HG03064 (cell line): ENCODE results near the gene COL28A1.
"Not testable (repeated sequence)": the region's sequence is repeated elsewhere in the genome, so short reads cannot be mapped to it uniquely, and the experiment has no call there.

Experiments
- ATAC-seq: cut with Tn5 transposase; IDR thresholded peaks from one replicate; pipeline ENCODE4 v1.9.1; 2021; ENCODE audit warnings: low read depth; ENCODE audit not compliant: unreplicated experiment

The COL28A1 gene

DNA sequence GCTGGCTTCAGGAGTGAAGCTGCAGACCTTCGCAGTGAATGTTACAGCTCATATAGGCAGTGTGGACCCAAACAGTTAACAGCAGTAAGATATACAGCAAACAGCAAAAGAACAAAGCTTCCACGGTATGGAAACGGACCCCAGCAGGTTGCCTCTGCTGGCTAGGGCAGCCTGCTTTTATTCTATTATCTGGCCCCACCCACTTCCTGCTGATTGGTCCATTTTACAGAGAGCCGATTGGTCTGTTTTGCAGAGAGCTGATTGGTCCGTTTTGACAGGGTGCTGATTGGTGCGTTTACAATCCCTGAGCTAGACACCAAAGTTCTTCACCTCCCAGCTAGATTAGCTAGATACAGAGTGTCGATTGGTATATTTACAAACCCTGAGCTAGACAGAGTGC is 58.0 kb downstream of the COL28A1 start:
- not testable (repeated sequence) for ATAC-seq

DNA sequence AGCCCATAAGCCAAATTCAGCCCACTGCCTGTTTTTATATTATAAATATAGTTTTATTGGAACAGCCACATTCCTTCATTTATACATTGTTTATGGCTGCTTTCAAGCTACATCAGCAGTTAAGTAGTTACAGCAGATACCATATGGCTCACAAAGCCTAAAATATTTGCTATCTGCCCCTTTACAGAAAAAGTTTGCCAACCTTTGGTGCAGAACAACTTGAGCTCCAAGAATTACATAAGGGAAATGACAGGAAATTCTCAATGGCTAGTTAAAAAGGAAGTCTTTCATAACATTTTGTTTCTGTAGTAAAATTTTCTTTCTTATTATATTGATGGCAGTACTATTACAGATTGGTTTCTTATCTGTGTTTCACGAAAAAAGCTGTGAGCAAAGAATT is 59.3 kb downstream of the COL28A1 start:
- ATAC-seq, result no peak

DNA sequence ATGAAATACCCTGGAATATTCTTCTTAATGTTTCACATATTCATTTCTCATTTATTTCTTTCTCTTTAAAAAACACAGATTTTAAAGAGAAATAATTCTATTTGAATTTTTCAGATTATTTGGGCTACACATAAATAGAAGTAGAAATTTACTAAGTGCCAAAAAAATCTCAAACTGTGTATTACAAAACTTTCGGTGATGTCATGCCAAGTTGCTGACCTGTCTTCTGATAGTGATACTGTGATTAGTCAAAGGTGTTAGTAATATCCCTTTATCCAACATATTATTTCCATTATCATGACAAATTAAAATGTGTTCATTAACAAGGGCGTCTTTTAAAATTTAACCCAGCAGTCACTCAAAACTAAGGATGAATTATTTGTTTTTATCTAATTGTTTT is 60.1 kb downstream of the COL28A1 start:
- ATAC-seq, result no peak

DNA sequence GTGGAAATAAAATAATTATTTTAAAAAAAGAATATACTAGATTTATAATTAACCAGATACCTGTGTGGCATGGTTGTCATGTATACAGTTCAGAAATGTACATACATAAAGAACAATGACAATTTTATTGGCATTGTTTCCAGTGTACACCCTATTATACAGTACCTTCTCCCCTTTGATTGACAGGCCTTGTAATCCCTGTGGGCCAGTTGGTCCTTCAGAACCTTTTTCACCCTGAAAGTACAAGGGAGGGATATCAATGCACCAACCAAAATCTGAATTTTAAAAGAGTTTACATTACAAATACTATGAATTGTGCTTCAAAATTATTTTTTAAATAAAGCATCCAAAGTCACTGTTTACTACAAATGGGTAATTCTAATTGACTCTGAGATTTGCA is 61.2 kb downstream of the COL28A1 start:
- no peak for ATAC-seq

DNA sequence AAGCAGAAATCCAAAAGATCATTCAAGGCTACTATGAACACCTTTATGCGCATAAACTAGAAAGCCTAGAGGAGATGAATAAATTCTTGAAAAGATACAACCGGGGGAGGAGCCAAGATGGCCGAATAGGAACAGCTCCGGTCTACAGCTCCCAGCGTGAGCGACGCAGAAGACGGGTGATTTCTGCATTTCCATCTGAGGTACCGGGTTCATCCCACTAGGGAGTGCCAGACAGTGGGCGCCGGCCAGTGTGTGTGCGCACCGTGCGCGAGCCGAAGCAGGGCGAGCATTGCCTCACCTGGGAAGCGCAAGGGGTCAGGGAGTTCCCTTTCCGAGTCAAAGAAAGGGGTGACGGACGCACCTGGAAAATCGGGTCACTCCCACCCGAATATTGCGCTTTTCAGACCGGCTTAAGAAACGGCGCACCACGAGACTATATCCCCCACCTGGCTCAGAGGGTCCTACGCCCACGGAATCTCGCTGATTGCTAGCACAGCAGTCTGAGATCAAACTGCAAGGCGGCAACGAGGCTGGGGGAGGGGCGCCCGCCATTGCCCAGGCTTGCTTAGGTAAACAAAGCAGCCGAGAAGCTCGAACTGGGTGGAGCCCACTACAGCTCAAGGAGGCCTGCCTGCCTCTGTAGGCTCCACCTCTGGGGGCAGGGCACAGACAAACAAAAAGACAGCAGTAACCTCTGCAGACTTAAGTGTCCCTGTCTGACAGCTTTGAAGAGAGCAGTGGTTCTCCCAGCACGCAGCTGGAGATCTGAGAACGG is 70.5 kb downstream of the COL28A1 start:
- ATAC-seq, result not testable (repeated sequence)

DNA sequence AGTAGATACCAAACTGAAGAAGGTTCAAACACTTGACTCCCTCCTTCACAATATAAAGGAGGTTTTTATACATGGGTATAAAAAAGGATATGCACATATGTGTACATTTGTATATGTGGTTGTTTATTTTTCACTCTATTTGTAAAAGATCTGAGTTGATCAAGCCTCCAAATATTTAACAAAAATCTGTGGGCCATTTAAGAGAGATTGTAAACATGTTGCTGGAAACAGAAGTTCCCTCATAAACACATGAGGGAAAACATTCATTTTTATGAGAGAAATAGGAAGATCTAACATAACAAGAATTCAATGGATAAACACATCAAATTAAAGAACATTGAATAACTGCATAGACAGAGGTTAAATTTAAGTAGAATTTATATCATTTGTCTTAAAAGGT is 81.7 kb downstream of the COL28A1 start:
- no peak for ATAC-seq

DNA sequence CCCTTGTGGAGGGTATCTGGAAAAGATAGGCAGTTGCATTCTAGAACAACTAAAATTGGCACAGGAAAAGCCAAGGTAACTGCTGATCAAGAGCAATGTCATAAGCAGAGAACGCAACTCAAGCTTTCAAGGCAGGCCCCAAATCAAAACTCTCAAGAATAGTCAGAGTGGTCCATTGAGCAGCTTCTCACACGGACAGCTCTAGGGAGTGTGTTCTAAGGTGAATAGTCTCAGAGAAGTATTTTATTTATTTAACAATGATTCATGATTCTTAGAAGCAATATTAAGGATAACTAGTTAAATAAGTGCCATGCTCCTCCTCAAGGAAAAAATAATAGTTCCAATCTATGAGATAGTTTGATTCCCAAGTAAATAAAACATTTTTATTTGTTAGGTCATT is 83.0 kb downstream of the COL28A1 start:
- ATAC-seq, result no peak

DNA sequence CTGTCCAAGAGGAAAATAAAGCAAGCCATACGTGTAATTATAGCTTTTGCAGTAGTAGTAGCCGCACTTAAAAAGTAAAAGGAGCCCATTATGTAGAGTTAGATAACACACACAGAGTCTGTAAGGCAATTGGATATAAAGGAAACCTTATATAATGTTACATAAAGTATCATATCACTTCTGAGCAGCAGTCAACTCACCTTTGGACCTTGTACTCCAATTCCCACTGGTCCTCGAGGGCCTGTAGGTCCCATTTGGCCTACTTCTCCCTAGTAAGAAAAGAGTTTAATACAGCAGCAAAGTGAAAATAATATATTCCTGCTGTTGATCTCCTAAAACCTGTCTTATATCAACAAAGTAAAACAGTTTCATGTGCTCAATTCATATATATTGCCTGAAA is 83.6 kb downstream of the COL28A1 start:
- no peak for ATAC-seq

DNA sequence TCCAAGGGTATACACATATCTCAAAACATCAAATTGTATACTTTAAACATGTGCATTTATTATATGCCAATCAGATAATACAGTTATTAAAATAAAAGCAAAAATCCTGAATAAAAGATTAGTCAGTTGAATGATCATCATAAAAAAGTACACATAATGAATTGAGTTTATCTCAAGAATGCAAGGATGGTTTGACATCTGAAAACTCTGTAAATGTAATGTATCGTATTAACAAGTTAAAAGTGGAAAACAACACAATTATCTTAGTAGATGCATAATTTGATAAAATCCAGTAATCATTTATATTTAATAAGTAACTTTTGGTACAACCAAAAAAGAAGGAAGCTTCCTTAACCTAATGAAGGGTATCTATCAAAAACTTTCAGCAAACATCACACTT is 86.6 kb downstream of the COL28A1 start:
- no peak for ATAC-seq

DNA sequence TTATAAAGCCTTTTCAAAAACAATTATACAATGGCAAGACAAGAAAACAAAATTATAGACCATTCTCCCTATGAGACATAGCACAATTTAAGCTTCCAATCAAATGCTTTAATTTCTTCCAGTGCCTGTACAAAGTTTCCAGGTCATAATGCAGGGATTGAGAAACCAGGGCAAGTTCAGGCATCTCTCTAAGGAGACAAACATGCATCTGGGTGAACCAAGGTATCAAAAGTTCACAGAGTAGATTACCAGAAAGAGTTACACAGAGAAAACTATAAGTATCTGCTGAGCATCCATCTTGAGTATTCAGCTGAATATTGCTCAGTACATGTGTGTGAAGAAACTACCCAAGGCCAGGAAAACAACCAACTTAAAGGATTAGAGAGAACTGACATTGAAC is 89.1 kb downstream of the COL28A1 start:
- no peak for ATAC-seq

DNA sequence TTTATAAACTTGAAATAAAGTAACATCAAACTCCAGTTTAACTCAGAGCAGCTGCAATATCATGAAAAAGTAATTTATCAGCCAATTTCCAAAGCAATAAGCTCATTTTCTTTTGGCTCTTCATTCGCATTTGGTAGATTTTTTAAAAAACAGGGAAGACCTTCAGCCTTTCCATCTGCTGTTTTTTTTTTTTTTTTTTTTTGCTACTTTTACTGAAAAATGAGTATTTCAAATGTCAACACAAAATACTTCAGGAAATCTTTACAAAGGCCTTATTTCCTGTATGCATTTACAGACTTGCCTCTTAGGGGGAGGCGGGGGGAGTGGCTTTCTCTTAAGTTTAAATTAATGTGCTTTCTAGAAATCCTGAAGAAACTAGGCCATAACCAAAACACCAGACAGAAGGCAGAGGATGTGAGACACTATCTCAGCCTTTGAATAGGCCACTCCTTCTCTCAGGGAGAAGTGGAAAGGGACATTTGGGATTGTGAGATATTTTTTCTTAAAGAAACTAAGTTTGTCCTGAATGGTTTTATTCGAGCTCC is 91.8 kb downstream of the COL28A1 start:
- no peak for ATAC-seq

DNA sequence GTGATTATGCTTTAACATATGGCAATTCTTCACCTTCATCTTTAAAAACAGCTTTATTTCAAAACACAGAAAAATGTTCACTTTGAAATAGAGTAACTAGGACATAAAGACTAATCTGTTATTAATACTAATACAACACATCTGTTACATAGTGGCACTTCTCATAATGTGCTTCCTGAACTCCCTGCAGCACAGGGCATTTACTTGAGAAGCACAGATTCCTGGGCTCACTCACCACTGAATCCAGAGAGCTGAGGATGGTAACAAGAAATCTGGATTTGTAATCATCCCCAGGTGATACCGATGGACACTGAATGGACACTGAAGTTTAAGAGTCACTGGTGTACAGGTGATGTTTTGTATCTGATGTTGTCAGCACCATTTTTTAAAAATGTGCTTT is 96.1 kb downstream of the COL28A1 start:
- ATAC-seq, result no peak

DNA sequence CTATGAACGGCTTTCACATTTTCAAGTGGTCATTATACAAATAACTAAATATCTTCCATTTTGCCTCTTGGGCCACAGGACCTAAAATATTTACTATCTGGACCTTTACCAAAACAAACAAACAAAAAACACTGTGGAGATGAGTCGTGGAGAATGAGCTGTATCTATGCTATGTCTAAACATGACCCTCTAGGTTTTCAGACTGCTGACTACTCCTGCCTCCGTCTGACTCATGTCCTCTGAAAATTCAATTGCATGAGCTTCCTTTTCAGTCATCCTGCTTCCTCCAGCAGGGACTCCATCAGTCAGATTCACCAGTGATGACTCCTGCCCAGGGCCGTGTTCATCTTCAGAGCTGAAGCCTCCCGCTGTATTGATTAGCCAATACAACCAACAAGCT is 96.8 kb downstream of the COL28A1 start:
- no peak for ATAC-seq

DNA sequence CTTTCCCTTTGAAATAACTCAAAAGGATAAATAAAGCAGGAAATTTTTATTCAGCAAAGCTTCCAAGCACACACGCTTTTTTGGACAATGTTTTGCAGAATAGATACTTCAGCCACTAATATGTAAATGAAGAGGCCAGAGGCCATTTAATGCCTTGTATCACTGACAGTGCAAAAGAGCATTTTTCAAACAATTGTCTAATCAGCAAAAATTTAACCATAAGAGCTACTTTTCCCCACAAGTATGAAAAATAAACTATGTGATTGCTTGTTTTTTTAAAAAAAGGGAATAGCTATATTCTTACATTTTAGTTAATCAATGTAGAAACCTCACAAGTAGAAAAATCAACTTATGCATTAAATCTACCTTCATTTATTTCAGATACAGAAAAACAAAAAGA is 99.7 kb downstream of the COL28A1 start:
- ATAC-seq, result no peak

DNA sequence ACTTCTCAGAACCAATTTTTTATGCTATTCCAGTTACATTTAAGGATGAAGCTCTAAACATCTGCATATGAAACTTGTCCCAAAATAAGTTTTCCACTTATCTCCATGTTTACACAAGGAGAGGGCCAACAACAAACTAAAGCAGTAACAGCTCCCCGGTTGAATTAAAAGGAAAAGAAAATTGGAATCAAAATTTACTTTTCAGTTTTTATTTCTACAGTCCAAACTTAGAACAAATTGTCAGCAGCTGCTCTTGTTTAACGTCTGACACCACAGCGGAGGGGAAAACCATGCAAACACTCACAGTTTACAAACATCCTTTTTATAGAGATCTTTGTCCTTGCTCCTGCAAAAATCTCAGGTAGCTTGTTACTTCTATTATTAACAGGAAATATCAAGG is 101.3 kb downstream of the COL28A1 start:
- no peak for ATAC-seq

DNA sequence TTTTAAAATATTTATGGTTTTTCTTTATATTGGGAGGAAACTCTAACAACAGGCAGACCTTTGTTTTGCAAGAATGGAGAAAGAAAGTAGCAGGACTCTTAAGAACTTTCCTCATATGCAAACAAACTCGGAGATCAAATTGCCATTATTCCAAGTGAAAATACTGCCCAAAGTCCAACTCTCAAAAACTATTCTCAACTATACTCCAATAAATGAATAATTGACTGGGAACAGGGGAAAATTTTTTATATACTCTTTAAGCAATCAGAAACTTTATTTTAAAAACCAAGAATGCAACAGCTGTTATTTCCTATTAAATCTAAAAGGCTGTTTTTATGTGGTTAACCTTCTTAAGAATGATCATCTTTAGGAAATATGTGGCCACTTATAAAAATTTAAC is 101.9 kb downstream of the COL28A1 start:
- no peak for ATAC-seq

DNA sequence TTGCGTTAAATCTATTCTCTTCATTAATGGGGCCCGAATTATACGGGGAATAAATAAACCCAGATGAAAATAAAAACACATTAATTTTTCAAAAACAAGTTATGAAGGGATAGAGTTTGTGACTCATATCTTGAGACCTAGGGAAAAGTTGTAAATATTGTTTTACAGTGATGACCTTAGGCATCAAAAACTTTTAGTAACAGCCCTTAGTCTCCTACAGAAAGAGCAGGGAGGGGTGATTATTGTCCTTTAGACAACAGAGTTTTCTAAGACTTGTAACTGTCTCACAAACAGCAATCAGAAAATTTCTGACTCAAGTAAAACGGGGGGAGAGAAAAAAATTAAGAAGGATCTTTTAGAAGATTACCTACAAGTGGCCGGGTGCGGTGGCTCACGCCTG is 102.7 kb downstream of the COL28A1 start:
- ATAC-seq, result no peak

DNA sequence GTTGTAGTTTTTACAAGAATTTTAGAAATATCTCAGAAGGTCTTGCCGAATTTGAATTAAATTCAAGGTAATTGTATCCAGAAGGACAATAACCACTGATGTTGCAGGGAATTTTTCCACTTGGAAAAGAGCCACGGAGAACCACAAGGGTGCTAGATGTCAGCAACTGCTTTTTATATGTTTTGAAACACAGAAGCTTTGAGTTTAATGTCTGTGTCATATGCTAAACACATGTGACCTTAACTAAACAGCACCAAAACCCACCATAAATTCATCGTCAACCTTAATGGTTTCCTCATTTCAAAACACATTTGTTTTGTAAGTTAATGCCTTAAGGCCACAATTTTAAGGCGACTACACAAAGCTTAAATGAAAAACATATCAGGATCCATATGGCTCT is 106.9 kb downstream of the COL28A1 start:
- no peak for ATAC-seq

DNA sequence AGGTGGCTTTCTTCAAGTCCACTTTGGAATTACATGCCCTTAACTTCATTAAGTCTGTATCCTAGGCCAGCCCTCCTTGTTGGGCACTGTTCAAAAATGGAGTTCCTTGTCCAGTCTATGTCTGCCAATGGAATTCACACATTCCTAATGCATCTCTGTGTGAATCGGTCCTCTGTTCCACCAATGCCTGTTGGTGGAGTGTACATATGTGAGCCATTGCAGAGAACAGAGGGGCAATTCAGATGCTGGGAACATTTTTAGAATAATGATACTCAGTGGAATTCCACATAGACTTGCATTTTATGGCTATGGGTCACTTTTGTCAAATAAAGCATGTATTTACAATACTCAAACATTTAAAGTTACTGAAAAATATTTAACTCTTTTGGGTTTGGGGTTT is 108.3 kb downstream of the COL28A1 start:
- ATAC-seq, result no peak

DNA sequence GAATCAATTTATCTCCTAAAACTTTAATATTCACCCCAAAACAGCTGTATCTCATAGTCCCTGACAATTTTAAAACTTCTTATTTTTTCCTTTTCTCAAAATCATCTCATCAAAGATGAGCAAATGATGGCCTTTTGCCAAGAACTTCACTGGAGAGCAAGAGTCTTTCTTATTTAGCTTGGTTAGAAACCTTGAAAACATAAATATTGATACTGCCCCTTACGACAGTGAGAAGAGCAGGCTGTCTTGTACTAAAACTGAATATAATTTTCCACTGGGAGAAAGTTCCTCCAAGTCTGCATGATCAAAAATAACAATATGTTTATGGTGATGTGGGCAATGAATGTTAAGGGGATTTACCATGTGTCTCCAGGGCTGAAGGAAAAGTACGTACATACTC is 109.0 kb downstream of the COL28A1 start:
- ATAC-seq, result no peak

DNA sequence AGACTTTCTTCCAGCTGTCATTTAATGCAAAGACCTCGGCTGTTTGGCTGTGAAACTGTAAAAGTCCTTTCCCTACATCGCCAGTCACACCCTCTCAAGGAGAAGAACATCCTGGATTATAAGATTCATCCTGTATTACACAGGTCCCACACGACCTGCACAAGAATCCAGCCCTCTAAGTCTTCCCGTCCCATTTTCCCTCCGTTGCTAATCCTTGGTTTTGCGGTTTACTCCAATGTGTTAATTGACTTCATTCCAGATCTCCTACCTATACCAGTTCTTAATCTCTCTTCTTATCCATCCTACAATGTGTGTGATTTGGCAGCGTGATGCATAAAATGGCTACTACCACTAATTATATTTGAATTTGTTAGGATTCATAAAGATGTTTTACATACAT is 110.4 kb downstream of the COL28A1 start:
- no peak for ATAC-seq

DNA sequence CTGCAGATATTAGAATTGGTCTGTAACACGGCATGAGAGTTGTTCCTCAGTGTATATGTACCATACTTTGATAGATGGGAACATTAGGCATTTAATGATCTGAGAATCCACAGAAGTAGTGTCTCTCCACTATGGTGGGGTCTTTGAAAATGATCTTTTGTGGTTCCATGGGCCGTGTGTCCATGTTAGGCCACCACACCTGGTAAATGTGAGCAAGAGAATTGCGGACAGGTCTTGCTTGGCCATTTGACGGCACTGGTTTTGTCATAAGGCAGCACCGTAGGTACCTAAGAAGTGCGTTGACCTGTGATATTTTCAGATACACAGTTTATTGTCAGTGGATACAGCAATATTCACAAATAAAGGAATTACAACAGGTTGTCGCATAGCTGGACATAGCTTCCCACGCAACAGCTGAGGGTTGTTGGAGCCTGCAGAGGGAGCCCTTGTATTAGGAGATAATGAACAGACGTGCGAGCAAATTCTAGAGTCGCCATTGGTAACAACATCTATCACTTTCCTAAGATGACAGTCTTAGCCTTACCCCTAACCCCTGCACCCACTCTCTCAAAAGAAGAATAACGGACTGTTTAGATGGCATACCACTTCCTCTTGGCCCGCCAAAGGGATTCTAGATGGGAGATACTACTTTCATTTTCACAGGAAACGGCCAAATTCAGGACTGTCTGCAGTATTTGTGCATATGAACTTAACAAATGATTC is 111.4 kb downstream of the COL28A1 start:
- ATAC-seq, result no peak
